LNCaP clone FGC (cell line): Measurements from ENCODE around the gene WRAP53.
"Not testable (repeated sequence)": the region's sequence is repeated elsewhere in the genome, so short reads cannot be mapped to it uniquely, and the experiment has no call there.

Source experiments
- DNase-seq: peaks from one replicate; pipeline ENCODE4 v3.0.0-alpha.2; 2011; ENCODE audit warnings: low read depth
- H3K4me3 ChIP-seq: 2 replicates; pipeline ENCODE4 v1.5.1; 2011; ENCODE audit warnings: mild to moderate bottlenecking, low read depth, low read length, control low read depth
- TF ChIP-seq, protein P1 (sequence below): IDR thresholded peaks from 2 replicates; pipeline ENCODE4 v1.5.1; 2012; ENCODE audit warnings: mild to moderate bottlenecking; ENCODE audit not compliant: control insufficient read depth, insufficient read depth; ENCODE audit errors: extremely low read depth

Gene WRAP53

DNA sequence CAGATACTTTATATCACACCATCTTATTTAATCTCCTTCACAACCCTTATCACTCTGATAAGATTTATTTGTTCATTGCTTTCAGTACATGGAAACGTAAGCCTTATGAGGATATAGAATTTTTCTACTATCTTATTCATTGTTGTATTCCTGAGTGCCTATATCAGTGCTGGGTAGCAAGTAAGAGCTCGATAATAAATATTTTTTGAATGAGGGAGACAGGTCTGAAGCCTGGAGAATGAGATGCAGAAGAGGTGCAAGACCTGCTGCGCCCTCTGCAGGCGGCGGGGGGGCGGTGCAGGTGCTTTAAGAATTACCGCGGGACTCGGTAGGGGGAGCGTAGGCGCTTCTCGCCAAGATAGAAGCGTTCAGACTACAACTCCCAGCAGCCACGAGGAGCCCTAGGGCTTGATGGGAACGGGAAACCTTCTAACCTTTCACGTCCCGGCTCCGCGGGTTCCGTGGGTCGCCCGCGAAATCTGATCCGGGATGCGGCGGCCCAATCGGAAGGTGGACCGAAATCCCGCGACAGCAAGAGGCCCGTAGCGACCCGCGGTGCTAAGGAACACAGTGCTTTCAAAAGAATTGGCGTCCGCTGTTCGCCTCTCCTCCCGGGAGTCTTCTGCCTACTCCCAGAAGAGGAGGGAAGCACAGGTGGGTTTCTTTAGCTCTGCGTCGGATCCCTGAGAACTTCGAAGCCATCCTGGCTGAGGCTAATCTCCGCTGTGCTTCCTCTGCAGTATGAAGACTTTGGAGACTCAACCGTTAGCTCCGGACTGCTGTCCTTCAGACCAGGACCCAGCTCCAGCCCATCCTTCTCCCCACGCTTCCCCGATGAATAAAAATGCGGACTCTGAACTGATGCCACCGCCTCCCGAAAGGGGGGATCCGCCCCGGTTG, at the start of gene WRAP53:
Gene WRAP53 (plus strand): TSS at position 570 of the 900 bp plus-strand sequence. CDS start 172 bp downstream, at position 742.
- DNase-seq, result peak; percentile 99

DNA sequence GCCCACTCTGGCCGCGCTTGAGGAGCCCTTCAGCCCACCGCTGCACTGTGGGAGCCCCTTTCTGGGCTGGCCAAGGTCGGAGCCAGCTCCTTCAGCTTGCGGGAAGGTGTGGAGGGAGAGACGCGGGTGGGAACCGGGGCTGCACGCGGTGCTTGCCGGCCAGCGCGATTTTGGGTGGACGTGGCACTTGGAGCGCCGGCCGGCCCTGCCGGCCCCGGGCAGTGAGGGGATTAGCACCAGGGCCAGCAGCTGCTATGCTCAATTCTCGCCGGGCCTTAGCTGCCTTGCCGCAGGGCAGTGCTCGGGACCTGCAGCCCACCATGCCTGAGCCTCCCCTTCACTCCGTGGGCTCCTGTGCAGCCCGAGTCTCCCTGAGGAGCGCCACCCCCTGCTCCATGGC, 47.5 kb upstream of the WRAP53 start:
- no peak for DNase-seq
- TF ChIP-seq, protein P1, sequence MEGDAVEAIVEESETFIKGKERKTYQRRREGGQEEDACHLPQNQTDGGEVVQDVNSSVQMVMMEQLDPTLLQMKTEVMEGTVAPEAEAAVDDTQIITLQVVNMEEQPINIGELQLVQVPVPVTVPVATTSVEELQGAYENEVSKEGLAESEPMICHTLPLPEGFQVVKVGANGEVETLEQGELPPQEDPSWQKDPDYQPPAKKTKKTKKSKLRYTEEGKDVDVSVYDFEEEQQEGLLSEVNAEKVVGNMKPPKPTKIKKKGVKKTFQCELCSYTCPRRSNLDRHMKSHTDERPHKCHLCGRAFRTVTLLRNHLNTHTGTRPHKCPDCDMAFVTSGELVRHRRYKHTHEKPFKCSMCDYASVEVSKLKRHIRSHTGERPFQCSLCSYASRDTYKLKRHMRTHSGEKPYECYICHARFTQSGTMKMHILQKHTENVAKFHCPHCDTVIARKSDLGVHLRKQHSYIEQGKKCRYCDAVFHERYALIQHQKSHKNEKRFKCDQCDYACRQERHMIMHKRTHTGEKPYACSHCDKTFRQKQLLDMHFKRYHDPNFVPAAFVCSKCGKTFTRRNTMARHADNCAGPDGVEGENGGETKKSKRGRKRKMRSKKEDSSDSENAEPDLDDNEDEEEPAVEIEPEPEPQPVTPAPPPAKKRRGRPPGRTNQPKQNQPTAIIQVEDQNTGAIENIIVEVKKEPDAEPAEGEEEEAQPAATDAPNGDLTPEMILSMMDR, result no peak
- H3K4me3 ChIP-seq, result no peak overlapping the region

More for the DNA sequence above, at the start of gene WRAP53:
- TF ChIP-seq, protein P1, result peak; percentile 97
- peak within 1 kb of the TSS; percentile 95 for H3K4me3 ChIP-seq

DNA sequence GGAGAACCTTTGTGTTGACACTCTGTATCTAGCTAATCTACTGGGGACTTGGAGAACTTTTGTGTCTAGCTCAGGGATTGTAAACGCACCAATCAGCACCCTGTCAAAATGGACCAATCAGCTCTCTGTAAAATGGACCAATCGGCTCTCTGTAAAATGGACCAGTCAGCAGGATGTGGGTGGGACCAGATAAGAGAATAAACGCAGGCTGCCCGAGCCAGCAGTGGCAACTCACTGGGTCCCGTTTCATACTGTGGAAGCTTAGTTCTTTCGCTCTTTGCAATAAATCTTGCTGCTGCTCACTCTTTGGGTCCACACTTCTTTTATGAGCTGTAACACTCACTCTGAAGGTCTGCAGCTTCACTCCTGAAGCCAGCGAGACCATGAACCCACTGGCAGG, 46.6 kb upstream of the WRAP53 start:
- not testable (repeated sequence) for DNase-seq, H3K4me3 ChIP-seq

DNA sequence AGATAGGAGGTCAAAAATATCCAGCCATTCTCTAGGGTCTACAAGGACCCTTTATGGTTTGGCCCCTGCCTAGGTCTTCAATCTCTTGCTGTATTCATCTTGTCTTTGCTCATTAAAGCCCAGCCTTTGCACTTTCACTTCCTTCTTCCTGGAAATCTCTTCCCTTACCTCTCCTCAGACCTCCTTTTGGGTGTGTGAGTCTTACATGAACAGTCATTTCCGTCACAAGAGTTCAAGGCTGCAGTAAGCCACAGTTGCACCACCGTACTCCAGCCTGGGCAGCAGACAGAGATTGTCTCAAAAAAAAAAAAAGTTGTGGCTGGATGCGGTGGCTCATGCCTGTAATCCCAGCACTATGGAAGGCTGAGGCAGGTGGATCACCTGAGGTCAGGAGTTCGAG, 43.5 kb upstream of the WRAP53 start:
- TF ChIP-seq, protein P1, result no peak
- no peak for DNase-seq
- H3K4me3 ChIP-seq, result no peak overlapping the region

DNA sequence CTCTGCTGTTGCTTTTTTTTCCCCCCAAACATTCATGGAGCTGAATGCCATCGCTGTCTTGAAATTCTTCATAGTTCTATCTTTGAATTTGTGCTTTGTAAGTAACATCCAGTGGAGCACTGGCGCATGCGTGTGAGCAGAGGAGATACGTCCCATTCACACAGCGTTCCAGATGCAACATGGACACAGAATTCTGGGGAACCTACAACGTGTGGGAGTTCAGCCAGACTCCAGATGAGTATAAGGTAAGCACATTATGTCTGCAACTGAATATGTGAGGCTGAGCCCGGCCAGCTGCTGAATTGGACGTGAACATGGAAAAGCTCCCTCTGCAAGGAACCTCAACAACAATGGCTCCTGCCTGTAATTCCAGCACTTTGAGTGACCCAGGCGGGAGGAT, 41.8 kb upstream of the WRAP53 start:
- TF ChIP-seq, protein P1, result no peak
- no peak for DNase-seq
- H3K4me3 ChIP-seq, result no peak overlapping the region

DNA sequence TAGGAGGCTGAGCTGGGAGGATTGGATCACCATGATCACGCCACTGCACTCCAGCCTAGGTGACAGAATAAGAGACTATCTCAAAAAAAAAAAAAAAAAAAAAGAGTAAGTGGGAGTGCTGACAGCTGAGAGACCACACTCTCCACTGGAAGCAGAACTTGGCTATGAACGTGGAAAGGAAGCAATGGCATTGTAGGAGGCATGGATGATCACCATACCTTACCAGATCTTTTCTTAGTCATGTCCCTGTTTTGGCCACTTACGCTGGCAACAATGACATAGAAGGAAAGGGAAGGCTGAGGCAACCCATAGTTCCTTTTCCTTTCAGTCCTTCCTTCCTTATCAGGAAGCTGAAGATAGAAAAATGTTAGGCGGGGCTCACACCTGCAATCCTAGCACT, 41.3 kb upstream of the WRAP53 start:
- H3K4me3 ChIP-seq, result no peak overlapping the region
- no peak for DNase-seq
- TF ChIP-seq, protein P1, result no peak

DNA sequence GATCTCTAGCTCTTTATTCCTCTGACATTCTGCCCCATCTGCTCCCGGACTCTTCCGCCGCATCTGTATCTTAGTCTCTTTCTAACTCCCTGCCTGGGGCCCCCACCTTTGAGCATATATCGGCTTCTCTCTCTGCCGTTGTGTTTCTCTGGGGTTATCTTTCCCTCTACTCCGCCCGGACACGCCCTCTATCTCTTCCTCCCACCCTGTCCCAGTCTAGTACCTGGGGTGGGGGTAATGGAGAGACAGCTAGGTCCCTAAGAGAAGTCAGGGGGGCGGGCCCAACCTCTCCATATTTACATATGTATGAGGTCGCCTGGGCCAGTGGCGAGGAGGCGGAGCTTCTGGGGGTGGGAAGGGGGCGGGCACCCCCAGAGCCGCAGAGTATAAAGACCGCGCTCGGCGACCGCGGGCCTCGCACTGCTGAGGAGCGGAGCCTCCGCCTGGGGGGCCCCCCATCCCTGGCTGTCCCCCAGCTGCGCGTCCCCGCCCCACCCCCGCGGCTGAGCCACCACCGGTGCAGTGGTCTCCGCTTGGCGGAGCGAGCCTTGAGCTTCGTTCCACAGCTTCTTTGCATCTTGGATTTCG, 37.7 kb upstream of the WRAP53 start, which contains the start of gene ATP1B2:
Gene ATP1B2 (plus strand): TSS at position 418 of the 588 bp plus-strand sequence. CDS start 593 bp downstream, outside the sequence.
- no peak for DNase-seq
- peak within 1 kb of the TSS; percentile 29 for H3K4me3 ChIP-seq
- TF ChIP-seq, protein P1, result no peak
